Measurements from ENCODE around the gene KRTAP10-12. TPM values are rescaled to one million over a fixed set of nuclear protein-coding genes. Genes with fewer than 3 reads are reported as not detected.

KRTAP10-12 gene
- total RNA-seq, 4 donors from 2014 or later, result 1.3 to 2.9 TPM; not detected in 2

DNA sequence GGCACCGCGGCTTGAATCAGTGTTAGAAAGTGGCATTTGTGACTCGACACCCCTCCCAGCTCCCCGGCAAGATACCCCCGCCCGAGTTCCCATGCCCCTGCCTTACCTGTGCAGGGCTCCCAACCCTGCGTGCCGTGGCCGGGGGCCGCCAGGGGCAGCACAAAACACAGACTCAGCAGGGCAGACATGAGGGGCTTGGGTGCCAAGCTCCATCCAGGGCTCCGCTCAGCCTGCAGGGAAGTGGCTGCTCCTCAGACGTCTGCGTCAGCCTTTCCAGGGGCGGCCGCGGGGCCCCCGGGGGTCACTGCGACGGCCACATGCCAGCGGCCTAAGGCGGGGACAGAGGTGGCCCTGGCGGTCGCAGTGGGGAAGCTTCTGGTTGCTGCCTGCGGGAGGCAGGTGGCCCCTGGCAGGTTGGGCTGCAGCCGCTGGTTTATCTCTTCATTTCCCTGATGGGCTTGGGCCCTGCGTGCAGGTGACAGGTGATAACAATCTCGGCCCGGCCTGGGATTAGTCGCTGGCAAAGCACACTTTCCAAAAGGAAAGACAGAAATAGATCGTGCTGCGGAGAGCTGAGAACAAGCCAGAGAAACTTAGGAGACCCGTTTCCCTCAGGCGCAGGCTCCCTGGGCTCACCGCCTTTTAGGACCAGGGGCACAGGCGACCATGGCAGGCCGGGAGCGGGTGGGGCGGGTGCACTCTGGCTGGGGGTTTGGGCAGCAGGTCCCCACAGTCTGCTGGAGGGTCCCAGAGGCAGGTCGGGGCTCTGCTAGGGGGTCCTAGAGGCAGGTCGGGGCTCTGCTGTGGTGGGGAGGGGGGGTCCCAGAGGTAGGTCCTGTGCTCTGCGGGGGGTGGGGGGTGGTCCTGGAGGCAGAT lies 14.6 kb downstream of the KRTAP10-12 start, which contains the start of gene TSPEAR:
TSS of gene TSPEAR (minus strand) at position 246 of the 876 bp plus-strand sequence. CDS start at position 188, 58 bp downstream.
- peaks cover 39% of the 10 kb centered on the region for H3K4me1 ChIP-seq
- DNase-seq (ENCODE audit: low spot score in 2 of 2), result peak; percentile 58 to 72
- no peaks in the 10 kb centered on the region for H3K36me3 ChIP-seq
- no peak for TF ChIP-seq EP300 (IDR thresholded peaks at IDR 0.05)
- TF ChIP-seq POLR2A (IDR thresholded peaks at IDR 0.05), result no peak
- no peak for TF ChIP-seq CTCF (IDR thresholded peaks at IDR 0.05)
- no peak for TF ChIP-seq POLR2AphosphoS5 (IDR thresholded peaks at IDR 0.05)
- peaks cover 80% of the 10 kb centered on the region for H3K27me3 ChIP-seq
- H3K9me3 ChIP-seq, result no peaks in the 10 kb centered on the region
- WGBS, result under 1% methylated on average over 22 of the region's 41 CpGs
- H3K4me3 ChIP-seq, result peak within 1 kb of the TSS; percentile 12
- peak within 1 kb of the TSS; percentile 42 for H3K27ac ChIP-seq

GRCh38 chr21:44712203-44713028 lies 15.4 kb downstream of the KRTAP10-12 start:
- WGBS, result 24% methylated on average over 20 of the region's 22 CpGs

GRCh38 chr21:44713130-44713529 lies 16.2 kb downstream of the KRTAP10-12 start:
- H3K4me3 ChIP-seq, result no peak overlapping the region
- DNase-seq (ENCODE audit: low spot score in 2 of 2), result peak in 1 of 2 donors; percentile 47
- H3K4me1 ChIP-seq, result peaks cover 39% of the 10 kb centered on the region
- TF ChIP-seq POLR2A (IDR thresholded peaks at IDR 0.05) (no peak), POLR2AphosphoS5 (IDR thresholded peaks at IDR 0.05) (no peak), EP300 (IDR thresholded peaks at IDR 0.05) (no peak), CTCF (IDR thresholded peaks at IDR 0.05) (no peak)
- H3K27ac ChIP-seq, result no peak overlapping the region
- 61% methylated on average over 9 of the region's 9 CpGs for WGBS
- peaks cover 64% of the 10 kb centered on the region for H3K27me3 ChIP-seq
- H3K36me3 ChIP-seq, result no peaks in the 10 kb centered on the region
- no peaks in the 10 kb centered on the region for H3K9me3 ChIP-seq

More at GRCh38 chr21:44712203-44713028, 15.4 kb downstream of the KRTAP10-12 start:
- DNase-seq (ENCODE audit: low spot score in 2 of 2), result peak in 1 of 2 donors; percentile 37
- Histone ChIP-seq H3K27me3 (peaks cover 71% of the 10 kb centered on the region), H3K36me3 (no peaks in the 10 kb centered on the region), H3K27ac (no peak overlapping the region), H3K4me3 (no peak overlapping the region), H3K9me3 (no peaks in the 10 kb centered on the region), H3K4me1 (peaks cover 39% of the 10 kb centered on the region)
- TF ChIP-seq POLR2A (IDR thresholded peaks at IDR 0.05) (no peak), EP300 (IDR thresholded peaks at IDR 0.05) (no peak), POLR2AphosphoS5 (IDR thresholded peaks at IDR 0.05) (no peak), CTCF (IDR thresholded peaks at IDR 0.05) (no peak)

DNA sequence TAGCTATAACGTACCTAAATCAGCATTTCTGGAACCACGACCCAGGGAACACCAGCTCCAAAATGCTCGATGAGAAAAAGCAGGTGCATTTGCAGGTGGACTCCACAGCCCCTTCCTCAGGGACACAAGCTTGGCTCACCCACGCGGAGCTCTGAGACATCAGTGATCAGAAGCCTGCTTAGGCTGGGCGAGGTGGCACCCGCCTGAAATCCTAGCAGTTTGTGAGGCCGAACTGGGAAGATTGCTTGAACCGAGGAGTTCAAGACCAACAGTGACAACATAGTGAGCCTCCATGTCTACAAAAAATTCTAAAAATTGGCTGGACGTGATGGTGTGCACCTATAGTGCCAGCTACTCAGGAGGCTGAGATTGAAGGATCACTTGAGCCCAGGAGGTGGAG lies 16.9 kb downstream of the KRTAP10-12 start:
- Histone ChIP-seq H3K9me3 (no peaks in the 10 kb centered on the region), H3K36me3 (no peaks in the 10 kb centered on the region), H3K27me3 (peaks cover 64% of the 10 kb centered on the region), H3K4me3 (no peak overlapping the region), H3K27ac (no peak overlapping the region), H3K4me1 (peaks cover 34% of the 10 kb centered on the region)
- TF ChIP-seq POLR2A (IDR thresholded peaks at IDR 0.05), result no peak
- TF ChIP-seq CTCF (IDR thresholded peaks at IDR 0.05), result no peak
- TF ChIP-seq POLR2AphosphoS5 (IDR thresholded peaks at IDR 0.05), result no peak
- no peak for TF ChIP-seq EP300 (IDR thresholded peaks at IDR 0.05)
- peak in 1 of 2 donors; percentile 34 for DNase-seq (ENCODE audit: low spot score in 2 of 2)
- WGBS, result 89% methylated on average over 8 of the region's 10 CpGs
